ENCODE results near the gene GUCD1. TPM values are rescaled to one million over a fixed set of nuclear protein-coding genes. Genes with fewer than 3 reads are reported as not detected.
A peak's percentile ranks its signal among the peaks of the same experiment; 100 is the strongest.

GUCD1 gene
- total RNA-seq, 4 donors from 2014 or later, result 215 to 315 (median 238) TPM

- Histone ChIP-seq H3K4me1 (peaks cover 0 to 10% of the 10 kb centered on the region in 2 donors), H3K36me3 (no peaks in the 10 kb centered on the region), H3K9me3 (no peaks in the 10 kb centered on the region), H3K27me3 (no peaks in the 10 kb centered on the region), H3K4me3 (no peak overlapping the region), H3K27ac (no peak overlapping the region)
- intact Hi-C loops (cut with DNase I; ENCODE audit: low total_unique reads) (loop anchor here (5.0 kb wide), 1 partner anchor 82 kb away; no protein-coding TSS in a partner anchor), in situ Hi-C loops (cut with MboI; ENCODE audit: low sequenced_read_pairs in 4 of 4) (loop anchor here in 1 of 4 donors (10.0 kb wide), 1 partner anchor 69 kb away; no protein-coding TSS in a partner anchor)
- no peak for ATAC-seq
- no peak for DNase-seq
- no peak for TF ChIP-seq POLR2A (IDR thresholded peaks at IDR 0.05)
- TF ChIP-seq, protein P1, sequence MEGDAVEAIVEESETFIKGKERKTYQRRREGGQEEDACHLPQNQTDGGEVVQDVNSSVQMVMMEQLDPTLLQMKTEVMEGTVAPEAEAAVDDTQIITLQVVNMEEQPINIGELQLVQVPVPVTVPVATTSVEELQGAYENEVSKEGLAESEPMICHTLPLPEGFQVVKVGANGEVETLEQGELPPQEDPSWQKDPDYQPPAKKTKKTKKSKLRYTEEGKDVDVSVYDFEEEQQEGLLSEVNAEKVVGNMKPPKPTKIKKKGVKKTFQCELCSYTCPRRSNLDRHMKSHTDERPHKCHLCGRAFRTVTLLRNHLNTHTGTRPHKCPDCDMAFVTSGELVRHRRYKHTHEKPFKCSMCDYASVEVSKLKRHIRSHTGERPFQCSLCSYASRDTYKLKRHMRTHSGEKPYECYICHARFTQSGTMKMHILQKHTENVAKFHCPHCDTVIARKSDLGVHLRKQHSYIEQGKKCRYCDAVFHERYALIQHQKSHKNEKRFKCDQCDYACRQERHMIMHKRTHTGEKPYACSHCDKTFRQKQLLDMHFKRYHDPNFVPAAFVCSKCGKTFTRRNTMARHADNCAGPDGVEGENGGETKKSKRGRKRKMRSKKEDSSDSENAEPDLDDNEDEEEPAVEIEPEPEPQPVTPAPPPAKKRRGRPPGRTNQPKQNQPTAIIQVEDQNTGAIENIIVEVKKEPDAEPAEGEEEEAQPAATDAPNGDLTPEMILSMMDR (IDR thresholded peaks at IDR 0.05 in 4 of 5, conservative IDR thresholded peaks at IDR 0.05 in 1 of 5), result no peak
Measured at GRCh38 chr22:24503843-24504338, 51.0 kb downstream of the GUCD1 start.

- no peaks in the 10 kb centered on the region for H3K36me3 ChIP-seq
- no peak overlapping the region for H3K27ac ChIP-seq
- no peaks in the 10 kb centered on the region for H3K9me3 ChIP-seq
- in situ Hi-C loops (cut with MboI; ENCODE audit: low sequenced_read_pairs in 4 of 4), result loop anchor here in 1 of 4 donors (10.0 kb wide), 1 partner anchor 68 kb away; no protein-coding TSS in a partner anchor
- intact Hi-C loops (cut with DNase I; ENCODE audit: low total_unique reads), result loop anchor here (5.0 kb wide), 1 partner anchor 81 kb away; no protein-coding TSS in a partner anchor
- H3K27me3 ChIP-seq, result no peaks in the 10 kb centered on the region
- H3K4me3 ChIP-seq, result no peak overlapping the region
- H3K4me1 ChIP-seq, result peaks cover 0 to 10% of the 10 kb centered on the region in 2 donors
- TF ChIP-seq POLR2A (IDR thresholded peaks at IDR 0.05), result no peak
- TF ChIP-seq, protein P1 (IDR thresholded peaks at IDR 0.05 in 4 of 5, conservative IDR thresholded peaks at IDR 0.05 in 1 of 5), result peak; percentile 21 to 67 (median 57)
- ATAC-seq (peak in 1 of 2 donors; percentile 55), DNase-seq (no peak)
Measured at GRCh38 chr22:24503137-24503842, 51.6 kb downstream of the GUCD1 start.

DNA sequence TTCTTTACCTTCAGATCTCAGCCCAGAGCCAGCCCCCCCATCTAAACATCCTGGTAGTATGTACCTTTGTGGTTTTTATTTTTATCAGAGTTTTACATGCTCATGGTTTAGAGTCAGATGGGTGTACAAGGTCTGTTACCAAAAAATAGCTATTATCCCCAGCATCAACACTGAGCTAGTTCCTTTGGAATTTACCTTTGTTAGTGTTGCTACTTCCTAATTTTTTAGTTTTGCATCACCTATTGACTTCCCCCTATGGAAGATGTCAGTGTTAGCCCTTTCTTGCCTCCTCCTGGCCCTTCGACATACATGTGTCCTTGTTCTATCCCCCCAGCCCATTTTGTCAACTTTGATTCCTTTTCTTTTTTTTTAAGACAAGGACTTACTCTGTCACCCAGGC is 52.4 kb downstream of the GUCD1 start:
- H3K4me1 ChIP-seq, result peaks cover 0 to 10% of the 10 kb centered on the region in 2 donors
- intact Hi-C loops (cut with DNase I; ENCODE audit: low total_unique reads) (loop anchor here (5.0 kb wide), 1 partner anchor 80 kb away; no protein-coding TSS in a partner anchor), in situ Hi-C loops (cut with MboI; ENCODE audit: low sequenced_read_pairs in 4 of 4) (loop anchor here in 1 of 4 donors (10.0 kb wide), 1 partner anchor 68 kb away; no protein-coding TSS in a partner anchor)
- H3K36me3 ChIP-seq, result no peaks in the 10 kb centered on the region
- ATAC-seq, result no peak
- no peak overlapping the region for H3K27ac ChIP-seq
- TF ChIP-seq POLR2A (IDR thresholded peaks at IDR 0.05), result no peak
- TF ChIP-seq, protein P1 (IDR thresholded peaks at IDR 0.05 in 4 of 5, conservative IDR thresholded peaks at IDR 0.05 in 1 of 5), result no peak
- H3K4me3 ChIP-seq, result no peak overlapping the region
- DNase-seq, result no peak
- H3K27me3 ChIP-seq, result no peaks in the 10 kb centered on the region
- no peaks in the 10 kb centered on the region for H3K9me3 ChIP-seq

GRCh38 chr22:24502034-24502433 is 52.9 kb downstream of the GUCD1 start:
- TF ChIP-seq, protein P1 (IDR thresholded peaks at IDR 0.05 in 4 of 5, conservative IDR thresholded peaks at IDR 0.05 in 1 of 5), result no peak
- no peak for TF ChIP-seq POLR2A (IDR thresholded peaks at IDR 0.05)
- no peaks in the 10 kb centered on the region for H3K27me3 ChIP-seq
- no peak for ATAC-seq
- no peaks in the 10 kb centered on the region for H3K36me3 ChIP-seq
- no peaks in the 10 kb centered on the region for H3K9me3 ChIP-seq
- in situ Hi-C loops (cut with MboI; ENCODE audit: low sequenced_read_pairs in 4 of 4) (loop anchor here in 1 of 4 donors (10.0 kb wide), 1 partner anchor 67 kb away; no protein-coding TSS in a partner anchor), intact Hi-C loops (cut with DNase I; ENCODE audit: low total_unique reads) (loop anchor here (5.0 kb wide), 1 partner anchor 80 kb away; no protein-coding TSS in a partner anchor)
- no peak for DNase-seq
- no peak overlapping the region for H3K27ac ChIP-seq
- H3K4me1 ChIP-seq, result peaks cover 0 to 10% of the 10 kb centered on the region in 2 donors
- H3K4me3 ChIP-seq, result no peak overlapping the region
